Stimulated activated CD4-positive, alpha-beta T cell treated with anti-CD3 and anti-CD28 coated beads, Interleukin-2, amount 100 ng/mL, for 48 hours (primary cell): ENCODE results near the gene GRM5.
"Not testable (repeated sequence)": the region's sequence is repeated elsewhere in the genome, so short reads cannot be mapped to it uniquely, and the experiment has no call there.

Experiments used
- DNase-seq, 2 donors: peaks; one replicate each; pipeline ENCODE4 v3.0.0-alpha.2; 2020

Gene GRM5

DNA sequence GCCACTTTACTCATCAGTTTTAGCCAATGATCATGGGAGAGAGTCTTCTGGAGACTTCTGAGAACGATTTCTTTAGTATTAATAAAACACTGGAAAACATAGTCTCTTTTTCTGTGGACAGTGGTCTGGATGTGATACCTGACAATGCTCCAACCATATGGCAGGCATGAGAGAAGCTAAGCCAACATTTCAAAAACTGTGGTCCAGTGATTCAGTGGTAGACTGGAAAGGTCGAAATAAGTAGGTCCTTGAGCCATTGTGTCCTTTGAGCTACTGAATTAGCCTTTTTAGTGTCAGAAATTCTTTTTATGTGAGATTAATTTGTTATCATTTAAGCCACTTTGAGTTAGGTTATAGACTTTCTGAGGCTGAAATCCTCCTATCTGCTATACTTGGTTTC is 530.5 kb downstream of the GRM5 start:
- no peak for DNase-seq

- DNase-seq = not testable (repeated sequence)
Observed at GRCh38 chr11:88534706-88535105, 531.1 kb downstream of the GRM5 start.

DNA sequence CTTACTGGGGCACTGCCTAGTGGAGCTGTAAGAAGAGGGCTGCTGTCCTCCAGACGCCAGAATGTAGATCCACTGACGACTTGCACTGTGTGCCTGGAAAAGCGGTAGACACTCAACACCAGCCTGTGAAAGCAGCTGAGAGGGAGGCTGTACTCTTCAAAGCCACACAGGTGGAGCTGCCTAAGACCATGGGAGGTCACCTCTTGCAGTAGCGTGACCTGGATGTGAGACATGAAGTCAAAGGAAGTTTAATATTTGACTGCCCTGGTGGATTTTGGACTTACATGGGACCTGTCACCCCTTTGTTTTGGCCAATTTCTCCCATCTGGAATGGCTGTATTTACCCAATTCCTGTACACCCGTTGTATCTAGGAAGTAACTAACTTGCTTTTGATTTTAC is 531.6 kb downstream of the GRM5 start:
- no peak for DNase-seq

DNA sequence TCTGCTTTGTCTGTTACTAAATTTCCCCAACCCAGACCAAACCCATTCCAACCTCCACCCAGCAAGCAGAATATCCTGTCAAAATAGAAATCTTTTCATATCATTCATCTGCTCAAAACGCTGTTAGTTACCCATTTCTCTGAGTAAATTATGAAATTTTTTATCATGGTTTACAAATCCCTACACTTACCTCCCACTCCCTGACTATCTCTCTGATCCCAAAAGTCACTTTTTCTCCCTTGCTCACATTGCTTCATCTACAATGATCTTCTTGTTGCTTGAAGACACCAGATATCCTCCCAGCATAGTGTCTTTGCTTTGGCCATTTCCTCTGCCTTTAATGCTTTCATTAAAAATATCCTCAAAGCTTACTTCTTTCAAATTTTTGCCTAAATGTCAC is 532.8 kb downstream of the GRM5 start:
- DNase-seq = no peak

DNA sequence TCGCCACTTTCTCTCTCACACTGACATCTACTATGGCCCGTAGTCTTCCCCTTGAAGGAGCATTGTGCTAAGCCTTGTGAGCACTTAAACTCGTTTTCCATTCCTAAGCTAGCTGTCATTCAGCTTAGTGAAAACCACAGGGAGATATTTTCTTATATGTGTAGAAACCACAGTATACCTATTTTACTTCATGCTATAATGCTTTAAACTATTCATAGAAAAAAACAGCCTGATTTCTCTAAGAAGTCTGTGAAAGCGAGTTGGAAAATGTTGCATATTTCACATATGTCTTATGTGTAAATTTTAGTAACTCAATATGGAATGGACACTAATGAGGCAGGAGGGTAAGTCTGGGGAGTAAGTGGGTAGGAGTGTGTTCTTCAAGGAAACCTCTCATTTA is 534.0 kb downstream of the GRM5 start:
- no peak for DNase-seq

- DNase-seq = no peak
Observed at GRCh38 chr11:88529426-88529825, 536.4 kb downstream of the GRM5 start.

DNA sequence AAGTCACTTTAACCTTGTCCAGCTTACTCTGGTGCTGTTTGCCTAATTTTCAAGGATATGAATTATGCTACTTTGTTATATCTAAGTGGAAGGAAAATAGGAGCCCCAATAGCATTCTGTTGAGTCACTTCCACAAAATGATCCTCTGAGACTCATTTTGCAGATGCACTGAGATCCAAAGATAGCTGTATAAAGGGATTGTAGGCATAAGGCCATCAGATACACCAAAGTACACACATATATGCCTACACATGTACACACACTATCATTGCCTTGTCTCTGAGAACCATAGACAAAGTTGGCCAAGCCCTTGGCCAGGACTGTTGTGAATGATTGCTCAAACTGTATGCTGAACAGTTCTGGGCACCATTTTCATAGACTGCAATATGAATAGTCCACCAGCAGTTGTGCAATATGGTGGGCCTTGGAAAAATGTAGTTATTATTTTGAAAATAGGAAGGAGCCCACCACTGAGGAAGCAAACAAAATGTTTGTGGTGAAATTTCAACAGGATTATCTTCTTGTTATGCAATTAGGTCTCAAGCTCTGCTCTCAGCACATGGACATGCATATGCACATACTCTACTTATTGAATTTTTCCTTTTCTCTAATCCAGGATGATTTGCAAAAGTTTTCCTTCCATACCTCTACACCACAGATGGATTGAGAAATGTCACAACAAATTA is 542.3 kb downstream of the GRM5 start:
- no peak for DNase-seq

DNA sequence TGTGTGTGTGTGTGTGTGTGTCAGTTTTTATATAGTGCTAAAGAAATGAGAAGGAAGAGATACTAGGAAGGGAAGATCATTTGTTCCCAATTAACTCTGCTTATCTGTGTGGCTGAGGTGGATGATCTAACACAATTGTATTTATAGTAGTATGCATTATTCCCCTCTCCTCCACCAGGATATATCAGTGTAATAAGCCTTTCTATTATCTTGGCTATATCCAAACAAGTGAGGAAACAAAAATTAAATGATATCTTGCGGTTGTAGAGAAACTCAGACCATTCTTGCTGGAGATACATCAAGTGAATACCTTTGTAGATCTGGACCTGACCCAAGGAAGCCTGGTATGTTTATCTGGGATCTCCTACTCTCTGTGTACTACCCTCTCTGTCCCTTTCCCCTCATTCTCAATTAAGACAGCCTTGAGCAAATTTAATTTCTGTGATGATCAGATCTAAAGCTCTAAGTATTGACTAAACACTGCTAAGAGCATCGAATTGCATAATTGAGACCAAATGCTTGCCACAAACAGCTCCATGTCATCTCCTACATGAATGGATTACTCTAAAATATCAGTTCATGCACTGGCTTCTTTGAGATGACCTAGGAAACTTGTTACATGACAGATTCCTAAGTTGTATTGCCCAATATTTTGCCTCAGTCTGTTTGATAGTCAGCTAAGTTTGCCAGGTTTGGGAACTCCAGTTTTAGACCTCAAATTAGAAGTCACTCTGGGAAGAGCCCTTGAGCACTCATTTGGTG is 543.0 kb downstream of the GRM5 start:
- DNase-seq = no peak

DNA sequence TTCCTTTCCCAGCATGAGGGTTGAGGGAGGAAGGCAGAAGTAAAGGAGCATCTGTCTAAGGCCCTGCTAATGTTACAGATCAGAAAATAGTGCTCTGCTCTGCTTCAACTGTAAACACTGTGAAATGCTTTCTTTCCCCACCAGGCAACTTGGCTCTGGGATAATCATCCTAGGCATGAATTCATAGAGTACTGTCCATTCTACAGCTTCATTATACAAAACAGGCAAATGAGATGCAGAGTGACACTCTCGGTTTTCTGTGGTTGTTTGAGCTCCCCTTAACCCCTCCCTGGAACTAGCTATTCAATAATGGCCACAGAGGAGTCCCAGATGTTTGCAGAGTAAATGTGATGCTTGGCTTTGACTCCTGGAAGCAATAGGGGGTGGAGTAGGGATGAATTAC is 544.0 kb downstream of the GRM5 start:
- DNase-seq = no peak

- DNase-seq = no peak
Observed at GRCh38 chr11:88521399-88521798, 544.4 kb downstream of the GRM5 start.

GRCh38 chr11:88520391-88520790 is 545.4 kb downstream of the GRM5 start:
- DNase-seq = no peak

GRCh38 chr11:88515002-88515401 is 550.8 kb downstream of the GRM5 start:
- DNase-seq = no peak

DNA sequence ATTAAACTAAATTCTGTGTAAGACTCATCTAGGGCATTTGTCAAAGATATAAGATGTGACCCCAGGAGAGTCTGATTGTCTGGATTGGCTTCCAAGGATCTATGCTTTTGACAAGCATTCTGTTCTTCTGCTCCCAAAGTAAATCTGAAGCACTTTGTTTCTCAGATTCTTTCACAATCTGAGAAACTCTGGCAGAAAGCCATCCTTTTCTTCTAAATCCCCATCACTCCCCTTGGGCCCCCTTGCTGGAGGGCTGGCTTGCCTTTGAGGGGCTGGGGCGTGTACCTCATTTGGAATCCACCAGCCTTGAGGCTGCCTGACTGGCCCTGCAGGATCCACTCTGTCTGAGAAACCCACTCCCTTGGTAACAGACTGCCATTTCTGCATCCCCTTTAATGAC is 554.8 kb downstream of the GRM5 start:
- DNase-seq = no peak

DNA sequence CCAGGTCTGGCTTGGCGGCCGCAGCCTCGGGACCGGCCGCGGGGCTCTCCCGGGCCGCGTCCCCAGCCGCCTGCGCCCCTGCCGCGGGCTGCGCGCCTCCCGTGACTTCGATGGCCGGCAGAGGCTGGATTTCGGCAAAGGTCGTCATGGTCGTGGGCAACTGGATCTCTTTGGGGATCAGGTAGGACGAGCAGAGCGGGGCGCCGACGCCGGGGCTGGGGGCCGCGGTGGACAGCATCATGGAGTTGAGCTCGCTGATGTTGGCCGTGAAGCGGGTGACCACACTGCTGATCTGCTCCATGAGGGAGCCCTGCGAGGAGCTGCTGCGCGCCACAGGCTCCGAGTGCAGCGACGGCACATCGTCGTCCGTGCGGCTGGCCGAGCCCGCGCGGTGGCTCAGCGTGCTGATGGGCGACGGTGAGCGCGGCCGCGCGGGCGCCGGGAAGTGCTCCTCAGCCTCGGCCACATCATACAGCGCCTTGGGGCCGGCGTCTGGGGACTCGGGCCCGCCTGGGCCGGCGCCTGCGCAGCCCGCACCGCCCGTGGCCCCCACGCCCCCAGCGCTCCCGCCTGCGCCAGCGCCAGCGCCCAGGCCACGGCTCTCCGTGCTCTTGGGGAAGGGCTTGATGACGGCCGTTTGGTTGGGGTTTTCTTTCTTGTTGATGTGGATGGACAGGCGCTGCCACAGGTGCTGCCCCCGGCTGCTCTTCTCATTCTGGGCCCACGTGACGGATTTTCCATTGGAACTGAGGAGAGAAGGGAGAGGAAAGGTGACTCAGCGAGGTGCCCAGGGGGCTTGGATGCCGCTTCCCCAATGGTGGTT is 556.8 kb downstream of the GRM5 start:
- peak in 1 of 2 donors; percentile 41 for DNase-seq

- DNase-seq = no peak
Observed at GRCh38 chr11:88508418-88508758, 557.4 kb downstream of the GRM5 start.

DNA sequence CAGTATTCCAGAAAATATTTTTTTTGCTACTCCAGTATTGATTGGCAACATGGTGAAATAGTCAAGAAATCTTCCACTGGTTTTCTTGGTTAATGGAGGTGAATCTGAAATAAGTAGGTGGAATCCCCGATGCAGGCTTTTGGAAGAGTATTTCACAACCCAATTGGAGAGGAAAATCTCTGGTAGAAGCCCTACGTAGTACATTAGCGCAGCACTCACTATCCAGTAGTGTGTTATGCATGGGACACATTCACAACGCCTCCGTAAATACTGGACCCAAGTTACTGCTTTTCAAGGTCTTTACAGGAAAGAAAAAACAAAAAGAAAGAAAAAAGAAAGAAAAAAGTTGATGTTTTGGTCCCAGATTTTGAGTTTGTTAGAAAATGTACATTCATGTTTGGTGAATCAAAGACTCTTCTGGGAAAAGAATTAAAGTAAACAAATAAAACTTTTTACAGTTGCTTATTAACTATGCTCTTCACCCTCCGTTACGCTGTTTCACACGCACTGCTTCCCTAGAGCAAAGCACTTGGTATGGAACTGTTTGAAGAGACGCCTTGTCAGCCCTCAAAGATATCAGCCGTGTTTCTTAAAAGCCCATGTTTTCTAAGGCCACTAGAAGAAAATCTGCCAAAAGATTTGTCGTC is 557.9 kb downstream of the GRM5 start:
- DNase-seq = no peak

GRCh38 chr11:88501541-88501940 is 564.2 kb downstream of the GRM5 start:
- no peak for DNase-seq

DNA sequence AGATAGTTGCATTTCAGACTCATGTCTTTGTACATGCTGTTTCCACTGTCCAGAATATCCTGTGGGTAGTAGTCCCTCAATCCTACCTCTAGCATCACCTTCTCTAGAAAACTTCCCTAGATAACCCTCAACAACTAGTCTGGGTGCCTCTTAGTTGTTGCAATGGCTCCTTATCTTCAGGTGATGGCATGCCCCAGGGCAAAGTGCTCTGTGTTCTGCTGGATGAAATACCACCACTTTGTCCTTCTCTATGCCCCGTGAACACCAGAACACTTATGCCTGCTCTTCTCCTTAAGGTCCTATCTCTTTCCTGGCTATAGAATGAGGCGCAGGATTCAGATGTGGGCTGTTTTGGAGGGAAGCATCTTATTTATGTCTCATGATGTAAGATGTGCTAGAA is 569.9 kb downstream of the GRM5 start:
- no peak for DNase-seq

DNA sequence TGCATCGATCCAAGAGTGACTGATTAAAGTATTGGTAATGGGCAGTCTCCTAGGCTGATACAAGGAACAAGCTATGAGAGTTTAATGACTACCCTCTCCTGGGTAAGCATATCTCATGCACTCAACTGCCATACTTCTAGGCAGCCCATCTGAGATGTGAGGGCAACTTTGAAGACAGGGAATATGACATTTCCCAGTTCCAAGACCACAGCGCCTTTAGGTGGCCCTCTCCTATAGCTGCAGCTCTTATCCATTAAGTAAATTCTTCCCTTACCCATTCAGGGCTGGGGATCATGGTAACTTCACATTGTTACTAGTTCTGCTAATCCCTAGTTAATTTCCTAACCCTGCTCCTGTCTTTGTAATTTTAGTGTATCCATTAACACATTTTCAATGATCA is 570.9 kb downstream of the GRM5 start:
- no peak for DNase-seq

DNA sequence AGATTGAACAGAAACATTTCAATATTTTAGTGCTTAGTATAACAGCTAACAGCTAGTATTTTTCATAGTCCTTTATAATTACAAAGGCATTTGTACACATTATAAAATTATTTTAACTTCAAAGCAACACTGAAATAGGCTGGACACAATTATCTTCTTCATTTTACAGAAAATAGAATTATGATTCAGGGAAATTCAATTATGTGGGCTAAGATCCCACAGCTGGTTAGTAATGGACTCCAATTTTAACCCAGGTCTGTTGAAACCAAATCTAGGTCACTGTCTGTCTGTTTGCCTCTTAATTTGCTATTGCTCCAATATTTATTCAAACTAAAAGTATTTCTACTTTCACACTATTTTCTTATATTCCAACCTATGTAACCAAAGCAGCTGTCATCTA is 574.1 kb downstream of the GRM5 start:
- no peak for DNase-seq

GRCh38 chr11:88489030-88489429 is 576.8 kb downstream of the GRM5 start:
- no peak for DNase-seq

- DNase-seq = no peak
Observed at GRCh38 chr11:88487646-88488045, 578.1 kb downstream of the GRM5 start.

GRCh38 chr11:88484873-88485621 is 580.7 kb downstream of the GRM5 start:
- DNase-seq = peak; percentile 18
